SU-DHL-6 (cell line): ENCODE data around the gene LRRC71.

ENCODE experiments used
- CTCF ChIP-seq: fragments of 200-600 bp; sonication (generic); IDR thresholded peaks from one replicate; pipeline ENCODE4 v1.5.1; 2017; ENCODE audit warnings: antibody characterized with exemption, mild to moderate bottlenecking, low read length, moderate library complexity; ENCODE audit not compliant: insufficient read depth, poor library complexity, severe bottlenecking
- EZH2phosphoT487 ChIP-seq: fragments of 200-600 bp; sonication (generic), shearing (Covaris generic); conservative IDR thresholded peaks from 2 replicates; pipeline ENCODE4 v1.6.1; 2018; ENCODE audit warnings: mild to moderate bottlenecking, antibody characterized with exemption, low read length, moderate library complexity, mixed read lengths

GRCh38 chr1:156942176-156942575 lies 21.7 kb downstream of the LRRC71 start:
- TF ChIP-seq CTCF, result no peak
- no peak for TF ChIP-seq EZH2phosphoT487
